Measurements from ENCODE around the gene SMAGP.
"Not testable (repeated sequence)": the region's sequence is repeated elsewhere in the genome, so short reads cannot be mapped to it uniquely, and the experiment has no call there.

SMAGP gene, protein sequence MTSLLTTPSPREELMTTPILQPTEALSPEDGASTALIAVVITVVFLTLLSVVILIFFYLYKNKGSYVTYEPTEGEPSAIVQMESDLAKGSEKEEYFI

DNA sequence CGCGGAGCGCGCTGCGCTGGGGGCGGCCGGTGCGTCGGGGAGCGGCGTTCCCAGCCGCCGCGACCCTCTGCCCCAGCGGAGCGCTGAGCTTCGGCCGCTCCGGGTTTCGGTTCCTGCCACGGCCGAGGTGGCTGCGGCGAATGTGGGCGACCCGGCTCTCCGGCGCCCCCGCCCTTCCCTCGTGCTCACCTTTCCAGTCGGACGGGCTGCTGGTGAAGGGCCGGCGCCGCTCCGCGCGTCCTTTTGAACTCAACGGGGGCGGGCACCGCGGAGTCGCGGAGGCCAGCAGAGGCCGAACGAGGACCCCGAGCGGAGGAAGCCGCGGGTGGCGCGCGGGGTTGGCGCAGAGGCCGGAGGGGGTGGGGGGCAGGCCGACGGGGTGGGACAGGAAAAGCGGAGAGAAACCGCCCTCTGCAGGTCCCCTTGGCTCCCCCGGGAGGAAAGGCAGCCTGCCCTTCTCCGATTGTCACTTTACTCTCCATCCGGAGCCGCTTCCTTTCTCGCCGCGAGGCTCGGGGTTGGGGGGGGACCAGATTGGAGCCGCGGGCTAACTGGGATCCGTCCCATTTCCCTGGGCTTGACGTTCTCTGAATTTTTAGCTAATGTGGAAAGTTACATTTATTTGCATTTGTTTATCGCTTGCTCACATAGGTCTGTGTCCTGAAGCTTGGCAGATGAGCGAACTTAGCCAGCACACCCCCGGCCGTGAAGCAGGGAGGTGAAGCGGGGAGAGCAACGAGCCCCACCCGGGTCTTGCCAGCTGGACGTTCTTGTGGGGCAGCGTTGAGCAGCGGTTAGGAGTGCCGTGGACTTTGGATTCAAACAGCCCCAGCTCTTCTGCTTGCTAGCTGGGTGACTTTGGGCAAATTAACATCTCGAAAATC is at the start of gene SMAGP:
Gene SMAGP, minus strand, starts transcription at position 349 of the 884 bp plus-strand sequence. CDS start 1,137 bp downstream, outside the sequence.
- DNase-seq (ENCODE audit: low read depth): no peak

DNA sequence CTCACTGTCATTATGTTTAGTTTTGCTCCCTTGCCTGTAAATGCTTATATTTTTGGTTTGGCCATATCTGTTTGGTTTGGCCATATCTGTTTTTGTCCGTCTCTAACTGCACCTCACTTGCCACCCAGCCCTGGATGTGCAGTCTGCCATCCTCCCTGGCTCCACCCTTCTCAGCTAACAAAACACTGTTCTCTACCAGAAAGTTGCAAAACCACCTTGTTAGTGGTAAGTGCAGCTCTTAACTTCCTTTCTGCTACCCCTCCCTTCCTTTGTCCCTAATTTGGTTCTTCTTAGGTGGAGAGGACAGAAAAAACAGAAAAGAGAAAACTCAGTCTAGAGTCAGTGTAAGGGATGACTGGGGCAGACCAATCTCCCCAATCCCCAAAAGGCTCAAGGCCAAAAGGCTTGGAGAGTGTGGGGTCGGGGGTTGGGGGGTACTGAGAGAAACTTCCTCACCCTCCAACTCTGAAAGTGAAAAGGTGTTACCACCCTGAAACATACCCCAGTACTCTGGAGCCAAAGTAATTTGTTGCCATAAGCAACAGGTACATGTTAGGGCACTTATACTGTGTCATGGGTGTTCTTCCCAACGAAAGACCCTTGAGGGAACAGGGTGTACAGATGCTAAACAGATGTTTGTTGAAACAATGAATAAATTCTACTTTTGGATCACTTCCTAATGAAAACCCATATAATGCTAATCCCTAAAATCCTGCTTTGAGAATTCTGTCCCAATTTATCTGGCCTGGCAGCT is 48.8 kb upstream of the SMAGP start:
- no peak for DNase-seq (ENCODE audit: low read depth)

DNA sequence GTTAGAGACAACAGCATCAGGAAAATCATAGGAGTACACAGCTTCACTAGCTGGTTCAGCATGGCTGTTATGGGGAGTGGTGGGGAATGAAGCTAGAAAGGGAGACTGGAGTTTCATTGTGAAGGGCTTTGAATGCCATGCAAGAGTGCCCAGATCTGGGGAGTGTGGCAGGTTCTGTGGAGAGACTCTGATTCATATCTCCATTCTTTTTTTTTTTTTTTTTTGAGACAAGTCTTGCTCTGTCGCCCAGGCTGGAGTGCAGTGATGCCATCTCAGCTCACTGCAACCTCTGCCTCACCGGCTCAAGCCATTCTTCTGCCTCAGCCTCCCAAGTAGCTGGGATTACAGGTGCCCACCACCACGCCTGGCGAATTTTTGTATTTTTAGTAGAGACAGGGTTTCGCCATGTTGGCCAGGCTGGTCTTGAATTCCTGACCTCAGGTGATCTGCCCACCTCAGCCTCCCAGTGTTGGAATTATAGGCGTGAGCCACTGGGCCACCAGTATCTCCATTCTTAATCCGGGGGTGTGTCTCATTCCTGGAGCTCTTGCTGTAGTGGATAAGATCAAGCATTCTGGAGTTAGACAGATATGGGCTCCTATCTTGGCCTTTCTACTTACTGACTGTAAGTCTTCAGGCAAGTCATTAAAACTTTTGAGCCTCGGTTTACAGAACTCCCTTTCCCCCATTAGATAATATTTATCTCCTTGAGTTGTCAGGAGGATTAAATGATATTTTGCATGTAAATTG is 48.0 kb upstream of the SMAGP start:
- not testable (repeated sequence) for DNase-seq (ENCODE audit: low read depth)

DNA sequence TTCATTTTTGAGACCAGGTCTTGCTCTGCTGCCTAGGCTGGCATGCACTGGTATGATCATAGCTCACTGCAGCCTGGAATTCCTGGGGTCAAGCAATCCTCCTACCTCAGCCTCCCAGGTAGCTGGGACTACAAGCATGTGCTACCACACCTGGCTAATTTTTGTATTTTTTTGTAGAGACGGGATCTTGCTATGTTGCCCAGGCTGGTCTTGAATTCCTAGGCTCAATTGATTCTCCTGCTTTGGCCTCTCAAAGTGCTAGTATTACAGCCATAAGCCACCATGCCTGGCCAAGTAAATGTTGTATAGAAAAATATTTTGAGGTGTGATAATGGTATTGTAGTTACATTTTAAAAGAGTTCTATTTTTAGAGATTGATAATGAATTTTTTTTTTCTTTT is 41.2 kb upstream of the SMAGP start:
- no peak for DNase-seq (ENCODE audit: low read depth)

DNA sequence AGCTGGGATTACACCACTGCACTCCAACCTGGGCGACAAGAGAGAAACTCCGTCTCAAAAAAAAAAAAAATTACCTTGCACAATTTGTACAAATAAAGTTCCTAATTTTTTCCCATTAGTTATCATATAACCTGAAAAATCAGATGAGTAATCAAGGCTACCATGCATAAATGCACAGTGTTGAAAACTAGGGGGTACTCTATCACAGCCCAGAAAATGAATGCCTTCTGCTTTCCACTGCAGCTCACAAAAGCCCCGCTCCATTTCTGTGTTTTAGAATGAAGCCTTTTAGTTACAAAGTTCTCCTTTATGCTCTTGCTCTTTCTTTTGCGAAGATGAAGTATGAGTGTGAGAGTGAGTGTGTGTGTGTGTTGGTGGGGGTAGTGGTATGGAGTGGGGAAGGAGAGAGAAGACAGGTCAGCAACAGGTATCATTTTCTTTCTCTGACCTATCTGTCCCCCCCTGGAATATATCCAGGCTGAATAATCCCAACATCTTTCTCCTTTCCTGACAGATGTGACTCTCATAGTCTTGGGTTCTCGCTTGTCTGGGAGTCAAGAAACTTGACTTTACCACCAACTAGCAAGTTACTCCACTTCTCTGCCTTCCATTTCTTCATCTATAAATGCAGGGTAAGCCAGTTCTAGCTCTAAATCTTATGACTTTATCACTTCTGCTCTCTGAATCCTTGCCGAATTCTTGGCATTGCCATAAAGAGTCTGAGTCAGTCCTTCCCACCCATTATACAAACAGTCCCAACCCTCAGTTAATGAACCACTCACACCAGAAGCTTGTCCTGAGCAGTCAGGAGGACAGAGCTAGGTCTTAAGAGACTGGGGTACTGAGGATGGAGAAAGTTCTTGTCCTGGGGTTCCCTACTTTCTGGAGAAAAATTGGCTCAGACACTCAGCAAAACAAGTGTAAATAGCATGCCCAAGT is 37.7 kb upstream of the SMAGP start:
- DNase-seq (ENCODE audit: low read depth): no peak

DNA sequence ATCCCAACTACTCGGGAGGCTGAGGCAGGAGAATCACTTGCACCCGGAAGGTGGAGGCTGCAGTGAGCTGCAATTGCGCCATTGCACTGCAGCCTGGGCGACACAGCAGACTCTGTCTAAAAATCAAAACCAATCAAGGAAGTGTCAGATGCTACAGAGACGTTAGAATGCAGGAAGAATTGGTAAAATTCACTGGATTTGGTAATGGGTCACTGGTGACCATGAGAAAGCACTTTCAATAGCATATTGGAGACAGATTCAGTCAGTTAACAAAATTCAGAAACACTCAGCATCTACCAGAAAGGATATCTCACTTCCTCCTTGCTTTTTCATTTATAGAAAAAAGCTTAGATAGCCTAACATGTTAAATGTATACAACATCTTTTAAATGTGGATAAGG is 36.3 kb upstream of the SMAGP start:
- no peak for DNase-seq (ENCODE audit: low read depth)

DNA sequence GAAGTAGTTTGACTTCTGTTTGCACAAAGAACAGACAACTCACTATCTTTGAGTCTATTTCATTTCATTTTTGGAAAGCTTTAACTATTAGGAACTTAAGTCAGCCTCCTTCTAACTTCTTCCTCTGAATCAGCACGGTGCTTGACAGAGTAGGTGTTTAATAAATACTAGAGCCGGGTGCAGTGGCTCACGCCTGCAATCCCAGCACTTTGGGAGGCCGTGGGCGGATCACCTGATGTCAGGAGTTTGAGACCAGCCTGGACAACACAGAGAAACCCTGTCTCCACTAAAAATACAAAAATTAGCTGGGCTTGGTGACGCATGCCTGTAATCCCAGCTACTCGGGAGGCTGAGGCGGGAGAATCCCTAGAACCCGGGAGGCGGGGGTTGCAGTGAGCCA is 30.6 kb upstream of the SMAGP start:
- not testable (repeated sequence) for DNase-seq (ENCODE audit: low read depth)

DNA sequence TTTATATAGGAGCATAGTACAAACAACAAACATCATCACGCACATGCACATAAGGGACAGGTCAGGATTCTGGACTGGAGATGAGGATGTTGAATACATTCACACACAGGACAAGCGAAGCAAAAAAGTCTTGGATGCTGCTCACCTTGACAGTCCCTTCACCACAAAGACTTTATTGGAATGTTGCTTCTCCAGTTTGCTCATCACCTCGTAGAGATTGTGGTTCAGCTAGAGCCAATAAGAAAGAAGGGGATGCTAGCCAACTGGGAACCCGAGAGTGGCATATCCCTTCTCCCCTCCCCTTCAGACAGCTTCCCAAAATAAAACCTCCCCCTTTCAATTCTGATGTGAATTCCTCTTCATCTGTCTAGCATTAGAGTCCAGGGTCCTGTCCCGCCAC is 25.4 kb upstream of the SMAGP start:
- DNase-seq (ENCODE audit: low read depth): no peak

DNA sequence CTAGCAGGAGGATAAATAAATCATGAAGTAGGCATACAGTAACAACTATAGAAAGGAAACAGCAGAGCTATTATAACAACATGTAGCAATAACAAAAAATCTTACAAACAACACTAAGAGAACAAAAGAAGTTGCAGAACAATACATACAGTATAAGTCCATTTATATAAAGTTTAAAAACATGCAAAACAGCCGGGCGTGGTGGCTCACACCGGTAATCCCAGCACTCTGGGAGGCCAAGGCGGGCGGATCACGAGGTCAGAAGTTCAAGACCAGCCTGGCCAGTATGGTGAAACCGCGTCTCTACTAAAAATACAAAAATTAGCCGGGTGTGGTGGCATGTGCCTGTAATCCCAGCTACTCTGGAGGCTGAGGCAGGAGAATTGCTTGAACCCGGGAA is 23.9 kb upstream of the SMAGP start:
- DNase-seq (ENCODE audit: low read depth): not testable (repeated sequence)

DNA sequence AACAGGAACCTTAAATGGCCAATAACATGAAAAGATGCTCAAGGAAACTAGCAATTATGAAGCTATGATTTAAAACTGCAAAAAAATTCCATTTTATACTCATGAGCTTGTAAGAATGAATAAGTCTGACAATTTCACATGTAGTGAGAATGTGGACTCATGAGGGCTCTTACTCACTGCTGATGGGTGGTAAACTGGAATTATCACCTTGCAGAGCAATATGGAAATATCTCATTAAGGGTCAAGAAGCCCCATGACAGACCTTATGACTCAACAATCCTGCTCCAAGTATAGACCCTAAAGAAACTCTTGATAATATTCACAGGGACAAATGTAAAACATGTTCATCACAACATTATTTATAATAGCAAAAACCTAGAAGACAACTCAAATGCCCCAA is 23.5 kb upstream of the SMAGP start:
- DNase-seq (ENCODE audit: low read depth): no peak

DNA sequence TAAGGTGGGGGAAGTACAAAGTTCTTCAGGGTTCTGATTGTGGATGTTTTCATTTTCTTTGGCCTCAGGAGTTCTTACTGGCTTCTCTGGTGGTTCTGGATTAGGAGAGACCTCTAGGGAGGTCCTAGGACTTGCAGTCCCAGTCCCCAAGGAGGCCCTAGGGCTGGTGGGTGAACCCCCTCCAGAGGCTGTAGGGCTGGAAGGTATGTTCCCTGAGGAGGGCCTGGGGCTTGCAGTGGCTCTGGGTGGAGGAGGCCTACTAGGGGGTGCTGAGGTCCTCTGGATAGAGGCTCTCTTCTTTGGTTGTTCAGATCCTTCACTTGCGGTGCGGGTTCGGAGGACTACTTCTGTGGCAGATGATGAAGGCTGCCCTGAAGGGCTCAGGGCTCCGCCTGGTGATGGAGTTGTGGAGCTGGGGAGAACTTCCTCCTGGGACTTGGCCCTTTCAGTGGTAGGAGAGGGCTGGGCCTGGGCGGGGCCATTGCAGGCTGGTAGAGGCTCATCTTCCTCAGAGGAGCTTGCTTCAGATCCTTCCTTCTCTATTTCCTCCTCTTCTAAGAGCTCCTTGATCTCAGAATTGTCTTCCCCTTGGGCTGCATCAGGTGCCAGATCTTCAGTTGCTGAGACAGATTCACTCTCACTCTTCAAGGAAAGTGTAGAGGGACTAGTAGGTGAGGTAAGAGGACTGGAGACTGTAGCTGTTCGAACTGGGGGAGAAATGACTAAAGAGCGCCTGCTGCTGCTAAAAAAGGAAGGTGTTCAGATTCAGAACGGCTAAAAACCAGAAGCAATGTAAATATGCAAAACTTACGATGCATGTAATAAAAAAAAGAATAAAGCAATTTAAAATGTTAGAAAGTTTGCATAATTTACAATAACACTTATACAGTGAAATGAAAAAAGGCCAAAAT is 21.6 kb upstream of the SMAGP start:
- DNase-seq (ENCODE audit: low read depth): not testable (repeated sequence)

DNA sequence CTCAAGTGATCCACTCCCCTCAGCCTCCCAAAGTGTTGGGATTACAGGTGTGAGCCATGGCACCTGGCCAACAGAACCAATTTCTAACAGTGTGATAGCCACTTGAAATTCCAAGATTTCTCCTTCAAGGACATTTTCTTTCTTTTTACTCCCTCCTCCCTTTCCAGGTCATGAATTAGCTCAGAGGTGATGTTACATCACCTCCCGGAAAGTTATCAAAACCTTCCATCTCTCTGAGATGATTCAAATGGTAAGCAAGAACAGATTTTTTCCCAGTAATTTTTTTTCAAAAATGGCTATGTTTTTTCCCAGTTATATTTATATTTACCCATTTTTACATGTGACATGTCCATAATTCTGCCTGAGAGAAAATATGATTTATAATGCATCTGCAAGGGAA is 15.6 kb upstream of the SMAGP start:
- no peak for DNase-seq (ENCODE audit: low read depth)

DNA sequence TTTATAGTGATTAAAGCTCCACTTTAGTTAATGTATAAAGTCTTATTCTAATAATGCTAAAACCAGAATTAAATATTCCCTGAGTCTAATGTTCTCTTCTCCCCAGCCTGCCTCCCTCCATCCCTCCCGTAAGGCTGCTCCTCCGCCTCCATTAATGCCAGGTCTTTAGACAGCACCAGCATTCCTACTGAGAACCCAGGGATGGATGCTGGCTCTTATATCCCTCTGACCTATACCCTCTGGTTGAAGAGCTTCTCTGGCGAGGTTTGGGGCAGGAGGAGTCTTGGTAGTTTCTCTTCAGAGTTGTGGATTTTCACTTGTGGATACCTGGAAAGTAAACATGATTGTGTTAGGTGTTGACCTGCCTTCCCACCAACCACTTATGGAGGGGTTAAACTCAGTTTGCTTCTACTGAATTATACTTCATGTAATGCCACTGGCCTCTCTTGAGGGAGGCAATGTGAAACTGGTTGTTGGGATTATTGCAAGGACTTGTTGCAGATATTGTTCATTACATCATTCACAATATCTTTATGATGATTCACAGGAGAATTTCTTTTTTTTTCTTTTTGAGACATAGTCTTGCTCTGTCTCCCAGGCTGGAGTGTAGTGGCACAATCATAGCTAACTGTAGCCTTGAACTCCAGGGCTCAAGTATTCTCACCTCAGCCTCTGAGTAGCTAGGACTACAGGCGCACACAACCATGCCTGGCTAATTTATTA is 11.1 kb upstream of the SMAGP start:
- no peak for DNase-seq (ENCODE audit: low read depth)

DNA sequence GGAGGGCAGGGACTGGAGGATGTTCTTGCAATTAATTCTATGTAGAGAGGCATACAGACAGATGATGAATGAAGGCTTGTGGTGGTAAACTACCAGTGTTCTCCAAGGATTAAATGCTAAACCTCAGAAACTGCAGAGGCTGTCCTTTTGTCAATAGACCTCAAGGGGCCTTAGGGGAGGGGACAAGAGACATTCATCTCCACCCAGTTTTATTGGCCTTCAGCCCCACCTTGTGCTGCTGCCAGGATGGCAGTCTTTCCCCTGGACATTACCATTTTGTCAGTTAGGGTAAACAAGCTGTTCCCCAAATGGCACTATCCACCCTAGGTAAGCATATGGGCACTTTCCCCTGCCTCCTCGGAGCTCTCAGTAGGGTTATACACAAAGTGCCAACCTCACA is 4.9 kb upstream of the SMAGP start:
- DNase-seq (ENCODE audit: low read depth): no peak

DNA sequence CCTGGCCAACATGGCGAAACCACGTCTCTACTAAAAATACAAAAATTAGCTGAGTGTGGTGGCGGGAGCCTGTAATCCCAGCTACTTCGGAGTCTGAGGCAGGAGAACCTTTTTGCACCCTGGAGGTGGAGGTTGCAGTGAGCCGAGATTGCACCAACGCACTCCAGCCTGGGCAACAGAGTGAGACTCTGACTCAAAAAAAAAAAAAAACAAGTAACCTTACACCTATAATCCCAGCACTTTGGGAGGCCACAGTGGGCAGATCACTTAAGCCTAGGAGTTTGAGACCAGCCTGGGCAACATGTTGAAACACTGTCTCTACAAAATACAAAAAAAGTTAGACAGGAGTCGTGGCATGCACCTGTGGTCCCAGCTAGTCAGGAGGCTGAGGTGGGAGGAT is 2.6 kb upstream of the SMAGP start:
- DNase-seq (ENCODE audit: low read depth): not testable (repeated sequence)

DNA sequence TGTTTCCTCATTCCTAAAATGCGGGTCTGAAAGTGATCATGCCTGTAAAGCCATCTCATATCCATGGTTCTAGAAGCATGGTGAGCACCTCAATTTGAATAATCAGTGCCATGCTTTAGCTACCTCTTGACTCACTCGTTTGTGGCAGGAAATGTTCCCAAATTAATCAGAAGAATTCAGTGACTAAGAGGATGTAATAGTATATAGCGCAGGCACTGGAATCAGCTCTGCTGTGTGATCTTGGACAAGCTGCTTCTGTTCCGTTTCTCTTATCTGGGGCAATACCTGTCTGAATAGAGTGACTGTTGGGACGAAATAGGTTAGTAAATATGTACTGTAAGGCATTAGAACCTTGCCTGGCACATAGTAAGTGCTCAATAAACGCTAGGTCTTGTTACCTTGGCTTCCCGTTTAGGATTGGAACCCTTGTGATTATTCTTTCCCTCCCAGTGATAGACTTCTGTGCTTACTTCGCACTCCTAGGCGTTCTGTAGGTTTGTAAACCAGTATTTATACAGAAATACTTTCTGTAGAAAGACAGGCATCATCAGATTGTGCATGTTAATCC is 820 bp upstream of the SMAGP start:
- no peak for DNase-seq (ENCODE audit: low read depth)

DNA sequence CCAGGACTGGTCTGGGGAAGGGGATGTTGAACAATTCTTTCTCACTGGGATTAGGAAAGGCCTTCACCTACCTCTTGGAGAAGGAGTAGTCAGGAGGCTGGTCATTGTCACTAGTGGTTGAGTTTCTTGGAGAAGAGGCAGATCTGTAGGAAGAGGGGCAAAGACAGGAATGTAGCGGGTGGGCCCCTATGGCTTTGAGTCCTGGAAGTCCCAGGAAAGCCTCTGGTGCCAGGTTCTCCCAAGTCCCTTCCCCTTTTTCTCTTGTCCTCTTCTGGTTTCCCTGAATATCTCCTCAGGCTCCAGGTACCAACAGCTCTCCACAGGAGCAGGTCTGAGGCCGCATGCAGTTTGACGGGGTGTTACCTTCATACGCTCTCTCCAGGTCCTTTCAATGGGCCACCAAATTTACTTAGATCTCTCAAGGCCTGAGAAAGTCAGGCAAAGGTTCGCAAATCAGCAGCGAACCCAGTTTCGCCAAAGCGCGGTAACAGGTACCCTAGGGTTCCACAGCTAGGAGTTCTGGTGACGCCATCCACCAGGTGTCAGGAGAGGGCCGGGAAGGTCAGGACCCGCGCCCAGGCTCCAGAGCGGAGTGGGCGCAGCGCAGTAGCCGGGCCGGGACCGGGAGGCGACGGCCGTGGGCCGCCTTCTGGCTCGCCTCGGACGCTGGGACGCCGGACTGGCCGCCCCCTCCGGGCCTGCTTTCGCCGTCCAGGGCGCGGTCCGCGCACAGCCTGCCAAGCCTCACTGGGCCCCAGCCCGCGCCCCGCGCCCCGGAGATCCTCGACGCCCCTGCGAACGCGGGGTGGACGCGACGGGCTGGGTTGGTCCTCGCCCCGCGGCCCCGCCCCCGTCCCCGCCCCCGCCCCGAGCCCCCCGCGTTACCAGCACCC is 795 bp downstream of the SMAGP start:
- no peak for DNase-seq (ENCODE audit: low read depth)

DNA sequence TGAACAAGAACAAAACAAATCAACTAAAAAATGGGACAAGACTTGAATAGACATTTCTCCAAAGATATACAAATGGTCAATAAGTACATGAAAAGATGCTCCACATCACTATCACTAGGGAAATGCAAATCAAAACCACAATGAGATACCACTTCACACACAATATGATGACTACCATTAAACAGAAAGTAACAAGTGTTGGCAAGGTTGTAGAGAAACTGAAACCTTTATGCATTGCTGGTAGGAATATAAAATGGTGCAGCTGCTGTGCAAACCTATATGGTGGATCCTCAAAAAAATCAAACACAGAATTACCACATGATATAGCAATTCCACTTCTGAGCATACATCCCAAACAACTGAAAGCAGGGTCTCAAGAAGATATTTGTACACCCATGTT is 5.2 kb downstream of the SMAGP start:
- DNase-seq (ENCODE audit: low read depth): no peak

Data from stimulated activated CD8-positive, alpha-beta memory T cell treated with anti-CD3 and anti-CD28 coated beads, Interleukin-15, amount 100 ng/mL, for 24 hours (primary cell).